Inferior parietal cortex (tissue), 1 donor: ENCODE results near the gene MCF2L.
A peak's percentile ranks its signal among the peaks of the same experiment; 100 is the strongest.

Experiments
- DNase-seq: peaks from one replicate; pipeline ENCODE4 v3.0.0-alpha.2; 2016; ENCODE audit errors: extremely low spot score

The MCF2L gene

DNA sequence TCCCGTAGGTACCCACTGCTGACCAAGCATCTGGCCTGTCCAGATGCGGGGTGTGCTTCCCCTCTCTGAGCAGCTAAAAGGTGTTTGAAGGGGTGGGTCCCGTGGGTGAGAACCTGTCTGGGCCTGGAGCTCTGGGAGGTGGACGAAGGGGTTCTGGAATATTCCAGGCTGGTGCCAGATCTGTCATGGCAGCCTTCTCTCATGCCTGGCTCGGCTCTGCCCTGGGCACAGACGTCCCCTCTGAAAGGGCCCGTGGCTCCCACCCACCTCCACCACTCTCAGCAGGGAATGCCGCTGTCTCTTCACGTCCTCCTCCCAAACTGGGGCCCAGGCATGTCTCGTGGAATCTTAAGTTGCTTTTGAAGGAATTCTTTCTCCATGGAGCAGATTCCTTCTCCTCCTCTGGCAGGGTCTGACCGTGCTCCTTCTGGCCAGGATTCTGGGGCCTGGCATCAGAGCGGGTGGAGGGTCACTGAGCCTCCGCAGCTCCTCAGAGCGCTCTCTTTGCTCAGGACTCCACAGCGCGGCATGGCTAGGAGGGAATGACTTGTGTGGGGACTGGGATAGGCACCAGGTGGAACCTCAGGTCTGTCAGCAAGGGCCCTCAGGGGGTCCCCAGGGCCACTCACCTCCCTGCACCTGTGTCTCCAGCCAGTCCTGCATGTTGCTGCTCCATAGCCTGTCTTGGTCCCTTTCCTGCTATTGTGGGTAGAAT lies 5.9 kb upstream of the MCF2L start:
- no peak for DNase-seq

GRCh38 chr13:112963641-112964040 lies 5.4 kb upstream of the MCF2L start:
- DNase-seq: no peak

- DNase-seq: no peak
These were observed 4.0 kb upstream of the MCF2L start for GRCh38 chr13:112964971-112965492.

DNA sequence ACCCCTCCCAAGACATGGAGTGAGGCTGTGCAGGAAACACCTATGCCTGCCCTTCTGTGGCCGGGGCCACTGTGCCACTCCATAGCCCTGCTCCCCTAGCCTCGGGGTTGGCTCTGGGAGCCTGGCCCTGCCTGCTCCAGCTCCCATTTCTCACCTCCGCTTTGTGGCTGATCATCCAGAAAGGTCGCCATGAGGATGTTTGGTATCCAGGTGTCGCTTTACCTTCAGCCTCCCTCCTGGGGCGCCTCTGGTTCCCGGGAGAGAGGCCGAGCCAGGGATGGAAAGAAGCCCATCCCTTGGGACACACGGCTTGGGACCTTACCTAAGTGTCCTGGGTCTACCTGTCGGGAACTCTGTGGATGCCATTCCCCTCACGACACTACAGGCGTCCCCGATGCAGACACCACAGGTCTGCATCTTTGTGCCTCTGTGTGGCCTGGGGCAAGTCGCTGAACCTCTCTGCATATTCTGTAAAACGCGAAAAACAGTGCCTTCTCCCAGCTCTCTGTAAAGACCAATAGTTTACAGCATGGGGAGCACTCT lies 3.4 kb upstream of the MCF2L start:
- DNase-seq: no peak

DNA sequence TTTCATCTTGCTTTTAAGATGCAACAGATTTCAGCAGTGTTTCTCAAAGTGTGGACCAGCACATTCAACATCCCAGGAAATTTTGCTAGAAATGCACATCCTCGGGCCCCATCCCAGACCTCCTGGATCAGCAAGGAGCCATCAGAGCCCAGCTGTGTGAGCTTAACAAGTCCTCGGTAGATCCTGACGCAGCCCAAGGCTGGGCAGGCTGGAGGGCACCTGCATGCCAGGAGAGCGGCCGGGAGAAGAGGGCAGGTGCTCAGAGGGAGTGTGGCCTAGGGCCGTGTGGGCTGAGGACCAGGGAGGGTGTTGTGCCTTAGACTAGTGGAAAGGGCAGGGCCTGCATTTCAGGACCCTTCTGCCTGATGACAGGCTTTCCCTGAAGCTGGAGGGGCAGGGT lies 2.2 kb upstream of the MCF2L start:
- DNase-seq: no peak

- DNase-seq: no peak
These were observed 1.2 kb upstream of the MCF2L start for GRCh38 chr13:112967686-112968379.

DNA sequence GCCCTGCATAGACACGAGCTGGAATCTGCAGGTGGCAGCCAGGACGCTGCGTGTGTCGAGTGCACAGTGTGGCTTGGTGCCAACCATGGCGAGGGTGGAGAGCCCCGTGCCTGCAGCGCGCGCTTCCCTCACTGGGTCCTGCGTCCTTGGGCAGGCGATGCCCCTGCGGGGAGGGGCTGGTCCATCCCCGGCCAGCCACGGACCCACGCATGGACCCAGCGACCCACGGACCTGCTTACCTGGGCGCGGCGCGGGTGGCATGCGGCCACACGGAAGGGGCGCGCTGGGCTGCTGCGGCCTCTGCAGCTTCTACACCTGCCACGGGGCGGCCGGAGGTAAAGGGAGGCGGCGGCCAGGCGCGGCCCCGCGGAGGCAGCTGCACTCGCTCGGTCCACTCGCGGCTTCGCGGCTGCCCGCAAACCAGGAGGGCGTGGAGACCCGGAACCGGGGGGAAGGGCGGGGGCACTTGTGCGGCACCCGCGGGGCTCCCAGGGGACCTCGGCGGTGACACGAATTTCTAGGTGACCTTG lies 569 bp upstream of the MCF2L start:
- DNase-seq: no peak

DNA sequence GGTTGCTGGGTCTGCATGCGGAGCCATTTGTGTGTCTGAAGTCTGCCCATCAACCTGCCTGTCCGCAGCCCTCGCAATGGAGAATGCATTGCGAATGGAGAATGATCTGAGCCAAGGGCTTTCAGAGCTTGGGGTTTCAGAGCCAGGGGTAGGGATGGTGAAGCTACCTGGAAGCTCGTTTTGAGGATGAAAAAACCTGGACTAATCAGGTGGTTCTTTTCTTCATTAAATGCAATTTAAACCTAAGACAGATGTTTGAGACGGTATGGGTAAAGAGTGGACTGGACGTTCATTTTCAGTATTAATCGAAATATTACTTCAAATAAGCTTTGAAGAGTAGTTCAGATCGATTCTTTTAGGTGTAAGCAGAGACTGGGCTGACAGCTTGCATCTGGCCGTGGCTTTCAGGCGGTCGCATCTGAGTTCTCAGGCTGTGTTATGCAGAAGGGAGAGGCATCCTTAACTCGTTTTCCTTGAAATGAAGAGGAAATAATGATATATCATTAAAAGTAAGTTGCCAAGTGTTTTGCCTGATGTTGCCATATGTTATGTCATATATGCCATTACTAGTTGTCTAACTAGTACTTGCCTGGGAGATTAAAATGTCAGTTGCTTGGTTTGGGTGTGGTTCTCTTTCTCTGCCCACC lies 801 bp downstream of the MCF2L start:
- no peak for DNase-seq

- DNase-seq: peak; percentile 49
These were observed 1.7 kb downstream of the MCF2L start for GRCh38 chr13:112970552-112971287.

- DNase-seq: no peak
These were observed 2.3 kb downstream of the MCF2L start for GRCh38 chr13:112971288-112971643.

DNA sequence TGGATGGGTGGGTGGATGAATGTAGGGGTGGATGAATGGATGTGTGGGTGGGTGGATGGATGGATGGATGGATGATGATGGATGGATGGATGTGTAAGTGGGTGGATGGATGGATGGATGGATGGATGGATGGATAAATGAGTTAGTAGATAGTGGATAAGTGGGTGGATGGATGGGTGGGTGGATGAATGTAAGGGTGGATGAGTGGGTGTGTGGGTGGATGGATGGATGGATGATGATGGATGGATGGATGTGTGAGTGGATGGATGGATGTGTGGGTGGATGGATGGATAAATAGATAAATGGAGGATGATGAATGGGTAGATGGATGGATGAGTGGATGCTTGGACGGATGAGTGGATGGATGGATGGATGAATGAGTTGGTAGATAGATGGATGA lies 3.2 kb downstream of the MCF2L start:
- no peak for DNase-seq

DNA sequence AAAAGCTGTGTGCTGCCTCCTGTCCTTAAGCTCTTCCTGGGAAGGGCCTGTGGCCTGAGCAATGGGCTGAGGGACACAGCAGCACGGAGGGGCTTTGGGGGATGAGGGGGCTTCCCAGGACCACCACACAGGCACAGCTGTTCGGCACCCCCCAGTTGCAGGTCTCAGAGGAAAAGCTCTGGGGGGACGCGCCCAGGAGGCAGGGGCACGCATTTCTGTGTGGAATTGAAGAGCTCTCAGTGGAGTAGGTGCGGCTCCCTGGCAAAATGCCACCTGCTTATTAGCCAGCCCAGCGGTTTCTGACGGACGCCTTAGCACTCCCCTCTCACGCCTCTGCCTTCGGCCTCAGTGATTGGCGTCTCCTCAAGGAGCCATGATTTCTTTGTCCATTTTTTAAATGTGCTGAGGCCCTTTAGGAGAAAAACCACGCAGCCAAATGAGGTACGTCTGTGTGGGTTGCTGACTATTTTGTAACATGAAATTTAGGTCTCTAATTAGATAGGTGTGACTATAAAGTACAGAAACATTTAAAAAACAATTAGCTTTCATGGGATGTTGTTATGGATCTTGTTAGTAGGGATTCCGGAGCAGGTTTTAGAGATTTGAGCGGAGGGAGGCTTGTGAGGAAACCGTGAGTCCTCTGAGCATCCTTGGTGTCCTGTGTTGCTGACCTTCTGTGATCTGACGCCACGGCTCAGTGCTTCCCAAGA lies 4.0 kb downstream of the MCF2L start:
- no peak for DNase-seq

DNA sequence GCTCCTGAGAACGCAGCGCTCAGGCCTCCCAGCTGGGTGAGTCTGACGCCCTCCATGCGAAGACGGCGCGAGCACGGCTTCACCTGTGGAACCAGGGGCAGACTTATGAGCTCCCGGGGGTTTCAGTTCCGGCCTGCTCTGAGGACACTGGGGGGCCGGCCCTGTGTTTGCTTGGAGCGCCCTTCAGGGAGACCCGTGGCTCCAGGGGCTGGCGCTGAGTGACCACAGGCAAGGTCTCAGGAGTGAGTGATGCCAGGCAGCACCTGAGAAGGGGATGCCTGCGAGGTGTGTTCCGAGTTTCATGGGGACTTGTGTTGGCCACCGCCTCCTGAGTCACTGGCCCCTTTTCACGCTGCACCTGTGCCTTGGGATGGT lies 4.5 kb downstream of the MCF2L start:
- no peak for DNase-seq

GRCh38 chr13:112974125-112974524 lies 5.1 kb downstream of the MCF2L start:
- DNase-seq: no peak

GRCh38 chr13:112974671-112975070 lies 5.7 kb downstream of the MCF2L start:
- DNase-seq: peak; percentile 41

DNA sequence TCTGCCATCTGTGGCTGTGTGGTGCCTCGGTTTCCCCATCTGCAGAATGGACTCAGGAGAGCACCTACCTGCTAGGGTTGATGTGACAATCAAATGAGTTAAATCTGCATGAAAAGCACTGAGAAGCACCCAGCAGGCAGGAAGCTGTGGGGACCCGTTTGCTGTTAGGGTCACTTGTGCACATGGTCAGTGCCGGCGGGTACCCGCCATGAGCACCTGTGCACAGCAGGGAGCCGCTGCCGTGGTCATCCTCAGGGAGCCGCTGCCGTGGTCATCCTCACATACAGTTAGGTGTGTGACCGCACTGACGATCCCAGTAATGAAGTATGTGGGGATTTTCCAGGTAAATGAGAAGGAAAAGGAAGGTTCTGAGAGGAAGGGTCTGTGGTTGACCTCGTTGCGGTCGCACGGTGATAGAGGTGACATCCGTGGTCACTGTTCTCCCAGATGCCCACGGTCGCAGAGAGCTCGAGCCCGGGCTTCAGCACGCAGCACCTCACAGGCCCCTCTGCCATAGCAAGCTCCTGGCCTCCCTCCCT lies 6.5 kb downstream of the MCF2L start:
- no peak for DNase-seq

DNA sequence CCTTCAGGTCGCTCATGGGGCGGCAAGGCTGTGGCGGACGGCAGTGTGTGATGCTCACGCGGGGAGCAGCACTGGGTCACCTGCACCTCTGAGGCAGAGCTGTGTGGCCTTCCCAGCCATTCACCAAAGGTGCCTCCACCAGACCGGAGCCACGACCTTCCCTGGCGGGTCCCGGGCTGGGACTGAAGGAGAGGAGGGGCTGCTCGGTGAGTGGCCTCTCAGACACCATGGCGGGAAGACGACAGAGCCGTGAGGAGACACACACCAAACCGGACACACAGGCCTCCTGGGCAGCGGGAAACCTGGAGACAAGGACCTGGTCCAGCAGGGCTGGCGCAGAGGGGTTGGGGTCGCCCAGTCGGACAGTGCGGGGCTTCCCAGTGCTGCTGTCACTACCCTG lies 7.5 kb downstream of the MCF2L start:
- DNase-seq: no peak

- DNase-seq: no peak
These were observed 8.1 kb downstream of the MCF2L start for GRCh38 chr13:112977091-112977490.

GRCh38 chr13:112977525-112977924 lies 8.5 kb downstream of the MCF2L start:
- DNase-seq: no peak

DNA sequence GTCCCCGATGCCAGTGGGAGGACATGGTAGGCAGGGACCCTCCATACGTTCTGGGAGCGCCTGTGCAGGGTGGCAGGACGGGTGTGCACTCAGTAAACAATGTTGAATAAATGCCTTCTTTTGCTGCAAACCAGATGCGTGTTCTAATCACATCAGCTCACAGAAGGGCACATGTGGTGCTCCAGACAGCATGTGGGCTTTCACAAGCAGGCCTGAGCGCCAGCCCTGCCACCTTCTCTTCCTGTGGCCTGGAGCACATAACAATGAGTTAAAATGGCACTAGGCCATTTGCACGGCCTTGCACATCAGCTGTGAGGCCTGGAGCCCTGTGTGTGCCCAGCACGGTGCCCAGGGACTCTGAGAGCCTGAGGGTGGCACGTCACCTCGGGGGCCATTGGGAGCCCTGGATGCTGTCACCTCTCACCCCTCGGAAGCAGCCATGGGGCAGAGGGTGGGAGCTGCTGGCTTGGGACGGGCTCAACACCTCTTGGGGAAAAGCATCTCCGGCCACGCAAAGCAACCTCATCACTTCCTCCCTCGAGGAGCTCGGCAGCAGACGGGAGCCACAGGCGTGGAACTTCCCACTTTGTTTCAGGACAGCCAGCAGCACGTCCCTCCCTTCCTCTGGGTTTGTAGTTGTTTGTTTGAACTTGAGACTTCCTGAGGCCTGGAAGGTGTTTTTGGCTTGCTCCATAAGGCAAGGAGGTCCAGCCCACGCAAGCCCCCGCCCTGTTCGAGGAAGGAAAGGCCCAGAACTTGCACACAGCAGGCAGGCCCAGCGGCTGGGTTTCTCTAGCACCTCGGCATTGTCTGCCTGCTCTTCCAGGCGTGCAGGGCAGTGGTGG lies 9.8 kb downstream of the MCF2L start:
- no peak for DNase-seq
